ENCODE measurements around the gene CROCC2. TPM values are rescaled to one million over a fixed set of nuclear protein-coding genes. Genes with fewer than 3 reads are reported as not detected.

CROCC2 gene
- polyA plus RNA-seq, 1 of the 3 experiments (the other 2 are of a cell fraction), result not detected

GRCh38 chr2:240986787-240987411 is 80.8 kb downstream of the CROCC2 start:
- ChIA-PET POLR2A (no interaction called here), CTCF (interaction anchor here (1.1 to 1.6 kb wide), 3 partner anchors 23 to 91 kb away, joined by 3 to 10 read pairs (median 4); no protein-coding TSS in a partner anchor)
- peak; percentile 70 for DNase-seq
- Histone ChIP-seq H3K9me3 (no peaks in the 10 kb centered on the region), H3K27ac (ENCODE audit: low read depth in 2 of 2, low read length in 1 of 2) (no peak overlapping the region), H3K79me2 (ENCODE audit: insufficient read depth) (no peaks in the 10 kb centered on the region), H3K9me2 (no peaks in the 10 kb centered on the region), H3K9ac (no peak overlapping the region), H3K36me3 (replicated peaks in 1 of 2; ENCODE audit: control insufficient read depth in 1 of 2, insufficient read depth in 2 of 2, low read length in 1 of 2) (no peaks in the 10 kb centered on the region), H2AFZ (ENCODE audit: low read depth) (no peak overlapping the region), H3K4me1 (ENCODE audit: control insufficient read depth in 1 of 2, insufficient read depth in 2 of 2, low read depth in 1 of 2, low read length in 1 of 2) (peaks cover 0 to 5% of the 10 kb centered on the region in 2 experiments; a peak in 2 of 4 replicates), H3K27me3 (ENCODE audit: insufficient read depth) (no peaks in the 10 kb centered on the region), H3K4me3 (ENCODE audit: low read depth in 2 of 2, low read length in 1 of 2) (no peak overlapping the region), H3K4me2 (no peak overlapping the region), H4K20me1 (ENCODE audit: insufficient read depth) (no peaks in the 10 kb centered on the region), H3F3A (replicated peaks; ENCODE audit: insufficient read depth) (no peaks in the 10 kb centered on the region)
- 25% methylated on average over 9 of the region's 11 CpGs for WGBS (ENCODE audit: low lambda C conversion rate)
- TF ChIP-seq RAD21 (IDR thresholded peaks at IDR 0.05; ENCODE audit: low read length), result no peak
- no peak for TF ChIP-seq NRF1 (IDR thresholded peaks at IDR 0.05; ENCODE audit: low read depth, low read length)

- no peaks in the 10 kb centered on the region for H3K9me3 ChIP-seq
- 61% methylated on average over 2 of the region's 6 CpGs for WGBS (ENCODE audit: low lambda C conversion rate)
- ChIA-PET POLR2A (no interaction called here), CTCF (interaction anchor here (1.0 to 1.6 kb wide), 5 partner anchors 22 to 169 kb away, joined by 3 to 10 read pairs (median 4); no protein-coding TSS in a partner anchor)
- H3K36me3 ChIP-seq (replicated peaks in 1 of 2; ENCODE audit: control insufficient read depth in 1 of 2, insufficient read depth in 2 of 2, low read length in 1 of 2), result no peaks in the 10 kb centered on the region
- no peaks in the 10 kb centered on the region for H3F3A ChIP-seq (replicated peaks; ENCODE audit: insufficient read depth)
- no peak overlapping the region for H3K27ac ChIP-seq (ENCODE audit: low read depth in 2 of 2, low read length in 1 of 2)
- H2AFZ ChIP-seq (ENCODE audit: low read depth), result no peak overlapping the region
- H3K4me2 ChIP-seq, result no peak overlapping the region
- H3K27me3 ChIP-seq (ENCODE audit: insufficient read depth), result no peaks in the 10 kb centered on the region
- no peak overlapping the region for H3K4me3 ChIP-seq (ENCODE audit: low read depth in 2 of 2, low read length in 1 of 2)
- H3K4me1 ChIP-seq (ENCODE audit: control insufficient read depth in 1 of 2, insufficient read depth in 2 of 2, low read depth in 1 of 2, low read length in 1 of 2), result peaks cover 0 to 5% of the 10 kb centered on the region in 2 experiments; a peak in 2 of 4 replicates
- DNase-seq, result no peak
- TF ChIP-seq RXRA (IDR thresholded peaks at IDR 0.05; ENCODE audit: borderline replicate concordance, low read depth) (no peak), TEAD4 (IDR thresholded peaks at IDR 0.05; ENCODE audit: borderline replicate concordance, insufficient read depth) (no peak), CTCF (IDR thresholded peaks at IDR 0.05) (no peak), CHD2 (IDR thresholded peaks at IDR 0.05; ENCODE audit: low read length, partially characterized antibody) (no peak), POLR2AphosphoS5 (IDR thresholded peaks at IDR 0.05; ENCODE audit: low read depth, low read length) (no peak), SIN3A (IDR thresholded peaks at IDR 0.05; ENCODE audit: borderline replicate concordance, low read depth, low read length) (no peak), MAX (IDR thresholded peaks at IDR 0.05; ENCODE audit: low read depth) (no peak), TAF1 (IDR thresholded peaks at IDR 0.05; ENCODE audit: borderline replicate concordance, low read depth, low read length) (no peak), PBX3 (IDR thresholded peaks at IDR 0.05) (no peak), NFIC (IDR thresholded peaks at IDR 0.05; ENCODE audit: borderline replicate concordance) (no peak), ELF1 (IDR thresholded peaks at IDR 0.05) (no peak), EP300 (IDR thresholded peaks at IDR 0.05; ENCODE audit: borderline replicate concordance in 1 of 2, low read depth in 1 of 2, low read length in 1 of 2) (no peak), FOSL2 (IDR thresholded peaks at IDR 0.05; ENCODE audit: borderline replicate concordance, low read depth) (no peak), FOXJ3 (CRISPR knock-in tag; IDR thresholded peaks at IDR 0.05) (no peak), YY1 (IDR thresholded peaks at IDR 0.05; ENCODE audit: low read depth) (no peak), EZH2phosphoT487 (IDR thresholded peaks at IDR 0.05; ENCODE audit: borderline replicate concordance, low read depth) (no peak), JUND (IDR thresholded peaks at IDR 0.05) (no peak)
- H3K9me2 ChIP-seq, result no peaks in the 10 kb centered on the region
- H4K20me1 ChIP-seq (ENCODE audit: insufficient read depth), result no peaks in the 10 kb centered on the region
- no peaks in the 10 kb centered on the region for H3K79me2 ChIP-seq (ENCODE audit: insufficient read depth)
- H3K9ac ChIP-seq, result no peak overlapping the region
These were observed 81.5 kb downstream of the CROCC2 start for GRCh38 chr2:240987588-240987987.
